OCI-LY1 (cell line): ENCODE data around the gene LAMP1.

Experiments
- H2AFZ ChIP-seq: fragments of 200-600 bp; sonication (generic), shearing (Covaris generic); 2 replicates; pipeline ENCODE4 v1.6.0; 2014; ENCODE audit warnings: antibody characterized with exemption, mild to moderate bottlenecking, low read length
- H3F3A ChIP-seq: fragments of 200-600 bp; sonication (generic), shearing (Covaris generic); 2 replicates; pipeline ENCODE4 v1.6.0; 2014; ENCODE audit warnings: mild to moderate bottlenecking, antibody characterized with exemption, low read length, moderate library complexity; ENCODE audit not compliant: insufficient read depth
- H3K27ac ChIP-seq: fragments of 200-600 bp; sonication (generic); 2 replicates; pipeline ENCODE4 v1.5.1; 2014; ENCODE audit warnings: low read length, mixed run types, mild to moderate bottlenecking, low read depth; ENCODE audit not compliant: poor library complexity, severe bottlenecking
- H3K27me3 ChIP-seq: fragments of 200-600 bp; sonication (generic); 2 replicates; pipeline ENCODE4 v1.6.0; 2014; ENCODE audit warnings: antibody characterized with exemption, mild to moderate bottlenecking, low read length, moderate library complexity; ENCODE audit not compliant: insufficient read depth
- H3K36me3 ChIP-seq: fragments of 200-600 bp; sonication (generic); 2 replicates; pipeline ENCODE4 v1.6.1; 2014; ENCODE audit warnings: mild to moderate bottlenecking, antibody characterized with exemption, low read length, moderate library complexity, mixed read lengths; ENCODE audit not compliant: insufficient read depth
- H3K4me1 ChIP-seq: fragments of 200-600 bp; sonication (generic); 2 replicates; pipeline ENCODE4 v1.5.1; 2014; ENCODE audit warnings: mild to moderate bottlenecking, low read length, moderate library complexity; ENCODE audit not compliant: insufficient read depth, severe bottlenecking
- H3K4me2 ChIP-seq: fragments of 200-600 bp; sonication (generic), shearing (Covaris generic); 2 replicates; pipeline ENCODE4 v1.6.1; 2014; ENCODE audit warnings: low read length
- H3K4me3 ChIP-seq: fragments of 200-600 bp; sonication (generic); 2 replicates; pipeline ENCODE4 v1.5.1; 2014; ENCODE audit warnings: low read length, low read depth, mild to moderate bottlenecking, mixed read lengths; ENCODE audit not compliant: poor library complexity, severe bottlenecking
- H3K79me2 ChIP-seq: fragments of 200-600 bp; shearing (Covaris generic); 2 replicates; pipeline ENCODE4 v1.6.1; 2016; ENCODE audit warnings: mixed run types, low read length, mixed read lengths; ENCODE audit not compliant: insufficient read depth
- H3K9ac ChIP-seq: fragments of 200-600 bp; sonication (generic), shearing (Covaris generic); 2 replicates; pipeline ENCODE4 v1.6.1; 2014; ENCODE audit warnings: mild to moderate bottlenecking, low read length, mixed read lengths
- H3K9me2 ChIP-seq: fragments of 200-600 bp; sonication (generic), shearing (Covaris generic); 2 replicates; pipeline ENCODE4 v1.6.1; 2014; ENCODE audit warnings: low read depth, mild to moderate bottlenecking, low read length, mixed read lengths
- H3K9me3 ChIP-seq: fragments of 200-600 bp; shearing (Covaris generic); 2 replicates; pipeline ENCODE4 v1.6.1; 2014; ENCODE audit warnings: low read length, mixed read lengths
- H4K20me1 ChIP-seq: fragments of 200-600 bp; sonication (generic), shearing (Covaris generic); 2 replicates; pipeline ENCODE4 v1.6.0; 2016; ENCODE audit warnings: mild to moderate bottlenecking, low read length; ENCODE audit not compliant: insufficient read depth
- EZH2 ChIP-seq: fragments of 200-600 bp; sonication (generic), shearing (Covaris generic); IDR thresholded peaks from 2 replicates; pipeline ENCODE4 v1.8.0; 2017; ENCODE audit warnings: borderline replicate concordance, mixed run types, mild to moderate bottlenecking, antibody characterized with exemption, low read length, moderate library complexity, mixed read lengths
- TF ChIP-seq, protein P1 (sequence below): fragments of 200-600 bp; sonication (generic), shearing (Covaris generic); IDR thresholded peaks from 2 replicates; pipeline ENCODE4 v1.5.1; 2017; ENCODE audit warnings: mild to moderate bottlenecking, antibody characterized with exemption, low read length, moderate library complexity, mixed read lengths

The LAMP1 gene

DNA sequence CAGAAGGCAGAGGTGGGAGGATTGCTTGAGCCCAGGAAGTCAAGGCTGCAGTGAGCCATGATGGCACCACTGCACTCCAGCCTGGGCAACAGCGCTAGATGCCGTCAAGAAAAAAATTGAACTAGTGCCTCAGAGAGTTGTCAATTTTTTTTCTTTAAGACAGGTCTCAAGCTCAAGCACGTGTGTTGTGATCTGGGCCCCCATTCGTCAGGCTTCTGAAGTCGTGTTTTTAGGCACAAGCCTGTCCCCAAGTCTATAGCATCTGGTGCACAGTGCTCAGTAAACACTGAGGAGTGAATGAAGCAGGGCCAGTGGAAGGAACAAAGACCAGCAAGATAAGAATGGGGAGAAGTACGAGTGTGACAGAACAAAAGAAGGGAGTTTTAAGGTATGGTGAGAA lies 23.7 kb upstream of the LAMP1 start:
- Histone ChIP-seq H4K20me1 (no peaks in the 10 kb centered on the region), H3K9me3 (no peaks in the 10 kb centered on the region), H3K27ac (no peak overlapping the region), H3K79me2 (no peaks in the 10 kb centered on the region), H3F3A (no peaks in the 10 kb centered on the region; the same call in 1 of the 2 replicates), H3K27me3 (no peaks in the 10 kb centered on the region), H3K4me3 (no peak overlapping the region), H3K4me1 (peaks cover 4% of the 10 kb centered on the region), H3K9me2 (no peaks in the 10 kb centered on the region), H2AFZ (no peak overlapping the region), H3K4me2 (no peak overlapping the region), H3K9ac (no peak overlapping the region), H3K36me3 (no peaks in the 10 kb centered on the region)
- TF ChIP-seq EZH2: no peak
- TF ChIP-seq, protein P1, sequence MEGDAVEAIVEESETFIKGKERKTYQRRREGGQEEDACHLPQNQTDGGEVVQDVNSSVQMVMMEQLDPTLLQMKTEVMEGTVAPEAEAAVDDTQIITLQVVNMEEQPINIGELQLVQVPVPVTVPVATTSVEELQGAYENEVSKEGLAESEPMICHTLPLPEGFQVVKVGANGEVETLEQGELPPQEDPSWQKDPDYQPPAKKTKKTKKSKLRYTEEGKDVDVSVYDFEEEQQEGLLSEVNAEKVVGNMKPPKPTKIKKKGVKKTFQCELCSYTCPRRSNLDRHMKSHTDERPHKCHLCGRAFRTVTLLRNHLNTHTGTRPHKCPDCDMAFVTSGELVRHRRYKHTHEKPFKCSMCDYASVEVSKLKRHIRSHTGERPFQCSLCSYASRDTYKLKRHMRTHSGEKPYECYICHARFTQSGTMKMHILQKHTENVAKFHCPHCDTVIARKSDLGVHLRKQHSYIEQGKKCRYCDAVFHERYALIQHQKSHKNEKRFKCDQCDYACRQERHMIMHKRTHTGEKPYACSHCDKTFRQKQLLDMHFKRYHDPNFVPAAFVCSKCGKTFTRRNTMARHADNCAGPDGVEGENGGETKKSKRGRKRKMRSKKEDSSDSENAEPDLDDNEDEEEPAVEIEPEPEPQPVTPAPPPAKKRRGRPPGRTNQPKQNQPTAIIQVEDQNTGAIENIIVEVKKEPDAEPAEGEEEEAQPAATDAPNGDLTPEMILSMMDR: no peak

DNA sequence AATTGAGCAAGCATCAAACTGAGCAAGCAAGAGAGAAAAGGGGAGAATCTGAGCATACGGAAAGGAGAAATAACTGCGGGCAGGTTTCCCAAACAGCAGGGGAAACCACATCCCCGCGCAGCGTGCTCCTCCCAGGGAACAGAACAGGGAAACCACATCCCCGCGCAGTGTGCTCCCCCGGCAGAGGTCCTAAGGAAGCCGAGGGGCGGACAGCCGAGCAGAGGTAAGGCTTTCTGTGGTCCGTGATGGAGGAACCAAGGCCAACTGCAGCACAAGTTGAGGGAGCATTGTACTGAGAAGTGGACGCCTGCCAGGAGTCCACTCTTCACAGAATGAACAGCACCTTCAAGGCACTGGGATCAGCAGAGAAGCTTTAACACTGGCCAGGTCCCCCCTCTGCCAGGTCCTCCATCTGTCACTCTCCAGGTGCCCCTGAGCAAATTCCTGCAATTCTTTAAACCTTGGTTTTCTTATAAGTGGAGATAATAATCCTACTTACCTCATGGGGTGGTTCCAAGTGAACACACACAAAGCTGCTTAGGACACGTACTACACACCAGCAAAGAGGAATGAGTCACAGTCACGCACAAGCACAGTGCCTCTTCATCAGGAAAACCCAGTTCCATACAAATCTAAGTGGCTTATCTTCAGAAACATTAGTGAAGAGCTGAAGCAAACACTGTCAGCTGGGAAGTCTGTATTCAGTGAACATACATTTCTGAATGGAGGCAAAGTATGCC lies 23.0 kb upstream of the LAMP1 start:
- Histone ChIP-seq H3K9me3 (no peaks in the 10 kb centered on the region), H3K9ac (no peak overlapping the region), H3K4me2 (no peak overlapping the region), H3K27ac (no peak overlapping the region), H3K9me2 (no peaks in the 10 kb centered on the region), H3K27me3 (no peaks in the 10 kb centered on the region), H3K4me1 (peaks cover 4% of the 10 kb centered on the region), H4K20me1 (no peaks in the 10 kb centered on the region), H3K4me3 (no peak overlapping the region), H3F3A (no peaks in the 10 kb centered on the region; the same call in 1 of the 2 replicates), H2AFZ (no peak overlapping the region), H3K79me2 (no peaks in the 10 kb centered on the region), H3K36me3 (no peaks in the 10 kb centered on the region)
- TF ChIP-seq EZH2: no peak
- TF ChIP-seq, protein P1: no peak

DNA sequence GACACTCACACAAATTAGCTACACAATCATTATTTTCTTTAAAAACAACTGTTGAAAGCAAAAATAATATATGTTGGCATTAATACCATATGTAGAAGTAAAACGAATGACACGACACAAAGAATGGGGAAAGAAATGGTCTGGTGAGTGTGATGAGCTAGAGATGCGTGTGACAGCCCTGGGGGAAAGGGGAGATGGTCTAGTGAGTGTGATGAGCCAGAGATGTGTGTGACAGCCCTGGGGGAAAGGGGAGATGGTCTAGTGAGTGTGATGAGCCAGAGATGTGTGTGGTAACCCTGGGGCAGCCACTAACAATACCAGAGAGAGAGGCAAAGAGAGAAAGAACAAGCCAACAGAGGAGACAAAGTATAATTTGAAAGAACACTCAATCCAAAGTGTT lies 22.3 kb upstream of the LAMP1 start:
- Histone ChIP-seq H2AFZ (no peak overlapping the region), H3F3A (no peaks in the 10 kb centered on the region; the same call in 1 of the 2 replicates), H3K4me1 (peaks cover 4% of the 10 kb centered on the region), H3K79me2 (no peaks in the 10 kb centered on the region), H3K9ac (no peak overlapping the region), H3K36me3 (no peaks in the 10 kb centered on the region), H3K27ac (no peak overlapping the region), H4K20me1 (no peaks in the 10 kb centered on the region), H3K4me3 (no peak overlapping the region), H3K9me2 (no peaks in the 10 kb centered on the region), H3K4me2 (no peak overlapping the region), H3K27me3 (no peaks in the 10 kb centered on the region), H3K9me3 (no peaks in the 10 kb centered on the region)
- TF ChIP-seq, protein P1: no peak
- no peak for TF ChIP-seq EZH2
